HG03045 (cell line): ENCODE results near the gene NQO1.
"Not testable (repeated sequence)": the region's sequence is repeated elsewhere in the genome, so short reads cannot be mapped to it uniquely, and the experiment has no call there.

ENCODE experiments used
- ATAC-seq: cut with Tn5 transposase; IDR thresholded peaks from one replicate; pipeline ENCODE4 v1.9.1; 2021; ENCODE audit warnings: mild to moderate bottlenecking, moderate library complexity; ENCODE audit not compliant: unreplicated experiment

Gene NQO1

DNA sequence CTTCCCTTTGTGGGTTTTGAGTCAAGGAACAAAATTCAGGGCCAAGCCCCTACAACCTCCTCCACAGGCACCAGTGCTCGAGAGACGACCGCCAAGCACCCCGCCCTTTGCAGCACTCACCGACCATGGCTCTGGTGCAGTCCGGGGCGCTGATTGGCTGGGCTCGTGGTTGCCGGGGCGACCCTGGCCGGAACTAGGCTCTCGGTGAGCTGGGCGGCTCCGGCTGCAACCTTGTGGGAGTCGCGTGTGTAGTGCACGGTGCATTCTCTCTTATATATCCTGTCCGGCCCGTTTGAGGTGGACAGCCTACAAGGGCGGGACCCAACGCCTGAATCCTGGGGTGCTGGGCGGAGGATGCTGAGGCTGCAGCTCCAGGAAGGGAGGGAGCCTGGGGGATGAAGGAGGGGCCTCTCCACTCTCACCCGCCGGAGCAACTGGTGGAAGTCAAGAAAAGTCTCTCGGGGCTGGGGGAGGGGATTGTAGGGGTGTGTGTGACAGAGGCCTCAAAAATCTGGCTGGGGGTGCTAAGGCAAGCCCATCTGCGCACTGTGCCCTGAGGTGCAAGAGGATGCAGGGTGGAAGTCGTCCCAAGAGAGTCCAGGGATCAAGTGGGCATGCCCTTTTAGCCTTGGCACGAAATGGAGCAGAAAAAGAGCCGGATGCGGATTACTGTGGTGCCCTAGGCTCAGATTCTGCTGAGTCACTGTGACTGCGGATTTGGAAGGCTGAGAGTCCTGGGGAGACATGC is at the start of gene NQO1:
Gene NQO1, minus strand, starts transcription at position 248 of the 748 bp plus-strand sequence. Its CDS starts 121 bp downstream, at position 127.
- ATAC-seq, result peak; percentile 98

DNA sequence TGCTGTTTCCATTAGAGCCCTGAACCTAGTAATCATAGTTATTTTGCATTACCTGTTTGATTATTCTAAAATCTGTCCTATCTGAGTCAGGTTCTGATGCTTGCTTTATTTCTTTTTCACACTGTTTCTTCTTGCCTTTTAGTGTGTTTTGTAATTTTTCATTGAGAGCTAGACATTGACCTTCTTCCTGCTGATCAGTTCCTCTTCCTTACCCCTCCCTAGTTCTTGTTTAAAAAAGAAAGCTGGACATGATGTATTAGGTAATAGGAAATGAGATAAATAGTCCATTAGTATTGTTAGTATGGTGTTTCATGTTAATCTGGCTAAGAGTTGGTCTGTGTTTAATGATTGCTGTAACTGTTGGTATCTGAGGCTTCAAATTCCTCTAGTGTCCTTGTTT is 49.2 kb upstream of the NQO1 start:
- ATAC-seq, result no peak

- peak; percentile 55 for ATAC-seq
Observed at GRCh38 chr16:69773260-69773947, 47.0 kb upstream of the NQO1 start.

DNA sequence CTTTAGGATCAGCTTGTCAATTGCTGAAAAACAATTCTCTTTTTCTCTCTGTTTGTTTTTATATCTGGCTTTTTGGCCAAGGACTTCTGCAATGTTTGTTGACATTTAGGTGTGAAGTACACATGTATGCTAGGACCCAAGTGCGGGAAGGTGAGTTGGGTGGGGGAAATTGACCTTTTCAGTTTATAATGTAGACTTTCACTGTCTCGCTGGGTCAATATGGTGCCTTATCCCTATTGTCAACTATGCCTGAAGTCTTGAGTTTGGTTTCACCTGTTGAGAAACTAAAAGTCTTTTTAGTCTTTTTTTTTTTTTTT is 45.2 kb upstream of the NQO1 start:
- no peak for ATAC-seq

DNA sequence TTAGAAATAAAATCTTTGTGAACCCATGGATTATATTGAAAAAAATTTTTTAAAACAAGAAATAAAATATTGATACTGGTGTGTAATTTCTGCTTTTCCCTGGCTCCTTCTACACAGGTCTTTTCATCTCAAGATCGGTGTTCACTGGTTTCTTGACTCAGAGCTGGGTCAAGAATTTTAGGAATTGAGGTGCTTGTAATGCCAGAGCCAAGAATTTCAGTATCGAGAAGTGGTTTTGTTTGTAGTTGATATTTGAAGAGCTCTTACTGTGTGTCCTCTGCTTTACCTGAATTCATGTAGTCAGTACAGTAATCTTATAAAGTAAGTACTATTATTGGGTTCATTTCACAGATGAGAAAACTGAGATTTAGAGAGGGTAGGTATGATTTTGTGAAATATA is 43.0 kb upstream of the NQO1 start:
- no peak for ATAC-seq

- ATAC-seq, result no peak
Observed at GRCh38 chr16:69768666-69769065, 42.3 kb upstream of the NQO1 start.

- no peak for ATAC-seq
Observed at GRCh38 chr16:69767459-69768229, 41.3 kb upstream of the NQO1 start.

DNA sequence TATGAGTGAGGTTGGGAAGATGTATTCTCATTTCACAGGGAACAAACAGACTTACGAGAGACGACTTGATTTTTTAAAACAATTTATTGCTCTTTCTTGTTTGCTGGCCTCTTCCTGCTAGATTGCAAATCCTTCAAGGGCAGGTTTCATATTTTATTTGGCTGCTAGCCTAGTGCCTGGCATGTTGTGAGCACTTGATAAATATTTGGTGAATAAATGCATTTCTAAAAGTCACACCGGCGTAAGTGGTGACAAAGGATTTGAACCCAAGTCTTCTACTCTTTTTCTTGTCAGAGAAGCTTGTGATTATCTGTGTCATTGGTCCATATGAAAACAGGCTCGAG is 37.2 kb upstream of the NQO1 start:
- ATAC-seq, result no peak

GRCh38 chr16:69762814-69763598 is 36.6 kb upstream of the NQO1 start:
- ATAC-seq, result peak; percentile 17

GRCh38 chr16:69761983-69762813 is 35.8 kb upstream of the NQO1 start, which contains the start of gene WWP2:
Gene WWP2, plus strand, starts transcription at chr16:69762332. Its CDS starts 24,679 bp downstream, at chr16:69787011.
- ATAC-seq, result peak; percentile 80

DNA sequence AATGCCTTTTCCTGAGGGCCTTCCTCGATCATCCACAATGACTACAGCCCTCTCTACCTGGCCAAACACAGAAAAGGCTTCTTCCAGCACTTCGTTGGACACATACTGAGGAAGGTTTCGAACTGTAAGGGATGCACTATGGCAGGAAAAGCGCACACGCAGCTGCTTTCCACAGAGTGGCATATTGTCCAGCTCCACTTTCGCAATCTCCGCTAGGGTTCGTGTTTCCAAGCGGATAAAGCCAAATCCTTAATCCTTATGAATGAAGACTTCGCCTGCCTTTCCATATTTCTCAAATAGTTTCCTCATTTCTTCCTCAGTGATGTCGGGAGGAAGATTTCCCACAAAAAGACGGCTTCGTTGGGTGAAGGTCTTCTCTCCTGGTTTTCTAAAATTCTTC is 31.0 kb upstream of the NQO1 start:
- ATAC-seq, result not testable (repeated sequence)

GRCh38 chr16:69756705-69757104 is 30.3 kb upstream of the NQO1 start:
- ATAC-seq, result no peak

DNA sequence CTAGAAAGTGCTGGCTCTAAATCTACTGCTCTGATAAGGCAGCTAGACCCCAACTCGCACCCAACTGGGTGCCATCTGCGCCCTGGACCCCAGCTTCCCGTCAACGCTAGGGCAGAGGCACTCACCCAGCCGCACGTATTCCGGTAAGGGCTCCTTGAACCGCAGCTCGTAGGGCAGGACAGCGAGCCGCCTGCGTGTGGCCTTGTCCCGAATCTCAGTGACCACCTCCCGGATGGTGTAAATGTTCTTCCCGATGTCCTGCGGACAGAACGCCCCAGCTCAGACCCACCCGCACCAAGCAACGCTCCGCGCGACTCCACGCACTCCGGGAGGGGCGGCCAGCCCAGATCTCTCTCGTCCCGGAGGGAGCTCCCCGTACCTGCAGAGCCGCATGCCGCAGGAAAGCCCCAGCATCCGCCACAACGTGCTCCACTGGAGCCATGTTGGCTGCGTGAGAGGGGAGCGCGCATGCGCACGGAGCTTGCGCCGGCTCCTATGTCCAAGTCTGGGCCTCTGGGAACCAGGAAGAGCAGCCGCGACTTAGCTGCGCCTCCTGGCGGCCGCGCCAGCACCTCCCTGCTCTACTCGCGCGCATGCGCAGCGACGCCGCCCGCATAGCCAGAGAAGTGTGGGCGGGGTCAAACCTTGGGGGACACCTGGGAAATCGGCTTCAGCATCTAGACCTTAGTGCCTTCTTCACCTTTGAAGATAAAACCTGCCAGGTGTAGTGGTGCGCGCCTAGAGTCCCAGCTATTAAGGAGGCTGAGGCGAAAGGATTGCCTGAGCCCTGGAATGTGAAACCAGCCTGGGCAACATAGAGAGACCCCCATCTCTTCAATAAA is 28.3 kb upstream of the NQO1 start, which contains the start of gene NOB1:
Gene NOB1, minus strand, starts transcription at position 458 of the 842 bp plus-strand sequence. Its CDS starts 16 bp downstream, at position 442.
- ATAC-seq, result peak; percentile 98

- ATAC-seq, result no peak
Observed at GRCh38 chr16:69754143-69754468, 27.7 kb upstream of the NQO1 start.

DNA sequence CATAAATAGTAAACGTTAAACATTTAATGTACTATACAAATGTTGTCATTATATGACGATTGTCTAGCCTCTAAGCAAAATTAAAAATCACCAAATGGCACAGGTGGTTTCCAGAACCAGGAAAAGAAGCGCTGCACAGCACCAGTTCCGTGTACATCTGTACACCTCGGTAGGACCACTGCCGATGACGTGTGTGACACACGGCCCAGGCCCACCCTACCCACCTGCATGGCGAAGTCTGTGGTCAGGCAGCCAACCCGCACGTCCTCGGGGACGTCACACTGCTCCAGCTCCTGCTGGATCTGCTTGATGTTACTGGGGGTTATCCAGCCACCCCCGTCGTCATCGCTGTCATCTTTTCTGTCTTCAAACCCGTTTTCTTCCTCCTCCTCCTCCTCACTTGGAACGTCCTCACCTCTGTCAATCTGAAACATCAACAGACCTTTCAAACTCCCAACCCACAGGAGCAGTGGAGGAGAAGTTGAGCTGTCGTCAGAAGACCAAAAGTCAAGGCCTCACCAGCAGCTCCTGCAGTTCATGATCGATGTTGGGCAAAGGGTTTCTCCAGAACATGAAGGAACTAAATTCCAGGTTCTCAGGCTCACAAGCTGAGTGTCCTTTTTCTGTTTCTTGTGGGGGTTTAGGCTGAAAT is 22.5 kb upstream of the NQO1 start:
- ATAC-seq, result no peak

DNA sequence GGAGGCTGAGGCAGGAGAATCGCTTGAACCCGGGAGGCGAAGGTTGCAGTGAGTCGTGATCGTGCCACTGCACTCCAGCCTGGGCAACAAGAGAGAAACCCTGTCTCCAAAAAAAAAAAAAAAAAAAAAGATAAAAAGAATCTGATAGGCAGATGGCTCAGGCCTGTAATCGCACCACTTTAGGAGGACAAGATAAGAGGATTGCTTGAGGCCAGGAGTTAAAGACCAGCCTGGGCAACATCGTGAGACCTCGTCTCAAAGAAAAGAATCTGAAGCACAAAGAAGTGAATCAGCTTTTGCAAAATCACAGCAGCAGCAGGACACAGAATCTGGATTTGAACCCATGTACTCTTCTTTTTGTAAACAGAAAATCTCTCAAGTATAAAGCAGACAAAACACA is 20.8 kb upstream of the NQO1 start:
- ATAC-seq, result no peak

GRCh38 chr16:69745959-69746358 is 19.6 kb upstream of the NQO1 start:
- no peak for ATAC-seq

GRCh38 chr16:69745232-69745612 is 18.9 kb upstream of the NQO1 start:
- ATAC-seq, result no peak
